DOHH2 (cell line): Measurements from ENCODE around the gene CCDC66.
"Not testable (repeated sequence)": the region's sequence is repeated elsewhere in the genome, so short reads cannot be mapped to it uniquely, and the experiment has no call there.

Experiments used
- H3F3A ChIP-seq: fragments of 200-600 bp; sonication (generic), shearing (Covaris generic); 2 replicates; pipeline ENCODE4 v1.6.0; 2016; ENCODE audit warnings: antibody characterized with exemption, mild to moderate bottlenecking; ENCODE audit not compliant: control insufficient read depth, insufficient read depth
- H3K27ac ChIP-seq: fragments of 200-600 bp; sonication (generic); 2 replicates; pipeline ENCODE4 v1.5.1; 2014; ENCODE audit warnings: low read depth, mild to moderate bottlenecking, low read length, moderate library complexity
- H3K27me3 ChIP-seq: fragments of 200-600 bp; sonication (generic); 2 replicates; pipeline ENCODE4 v1.6.1; 2014; ENCODE audit warnings: mild to moderate bottlenecking, low read length, mixed read lengths; ENCODE audit not compliant: control insufficient read depth
- H3K36me3 ChIP-seq: fragments of 200-600 bp; sonication (generic); 2 replicates; pipeline ENCODE4 v1.6.1; 2014; ENCODE audit warnings: mild to moderate bottlenecking, low read length, moderate library complexity, mixed read lengths; ENCODE audit not compliant: control insufficient read depth
- H3K4me1 ChIP-seq: fragments of 200-600 bp; sonication (generic); 2 replicates; pipeline ENCODE4 v1.6.1; 2014; ENCODE audit warnings: mild to moderate bottlenecking, low read length, mixed read lengths; ENCODE audit not compliant: control insufficient read depth
- H3K4me2 ChIP-seq: fragments of 200-600 bp; sonication (generic); 2 replicates; pipeline ENCODE4 v1.6.0; 2014; ENCODE audit warnings: mild to moderate bottlenecking, low read length, moderate library complexity
- H3K4me3 ChIP-seq: fragments of 200-600 bp; sonication (generic); 2 replicates; pipeline ENCODE4 v1.5.1; 2014; ENCODE audit warnings: mild to moderate bottlenecking, low read length, mixed read lengths
- H3K79me2 ChIP-seq: fragments of 200-600 bp; sonication (generic); 2 replicates; pipeline ENCODE4 v1.6.1; 2014; ENCODE audit warnings: mild to moderate bottlenecking, low read length, mixed read lengths; ENCODE audit not compliant: control insufficient read depth
- H3K9me2 ChIP-seq: fragments of 200-600 bp; sonication (generic); replicated peaks from 2 replicates; pipeline ENCODE4 v1.6.1; 2014; ENCODE audit warnings: mild to moderate bottlenecking, low read length, mixed read lengths; ENCODE audit not compliant: control insufficient read depth
- H3K9me3 ChIP-seq: fragments of 200-600 bp; sonication (generic); 2 replicates; pipeline ENCODE4 v1.6.1; 2014; ENCODE audit warnings: antibody characterized with exemption, low read length, mixed read lengths; ENCODE audit not compliant: control insufficient read depth, insufficient read depth
- H4K20me1 ChIP-seq: fragments of 200-600 bp; sonication (generic); 2 replicates; pipeline ENCODE4 v1.6.0; 2014; ENCODE audit warnings: low read depth, mild to moderate bottlenecking, antibody characterized with exemption, low read length, moderate library complexity; ENCODE audit not compliant: control insufficient read depth, insufficient read depth
- CTCF ChIP-seq: fragments of 200-600 bp; sonication (generic); IDR thresholded peaks from one replicate; pipeline ENCODE4 v1.5.1; 2014; ENCODE audit warnings: antibody characterized with exemption, mild to moderate bottlenecking, low read depth, low read length; ENCODE audit not compliant: poor library complexity, severe bottlenecking
- EZH2phosphoT487 ChIP-seq: fragments of 200-600 bp; sonication (generic); IDR thresholded peaks from 2 replicates; pipeline ENCODE4 v1.6.1; 2017; ENCODE audit warnings: borderline replicate concordance, mild to moderate bottlenecking, antibody characterized with exemption, low read length, moderate library complexity, mixed read lengths

The CCDC66 gene

GRCh38 chr3:56595975-56596840 lies 39.2 kb downstream of the CCDC66 start:
- Histone ChIP-seq H4K20me1 (no peaks in the 10 kb centered on the region), H3K4me1 (peaks cover under 1% of the 10 kb centered on the region; the same call in 1 of the 2 replicates), H3K36me3 (peaks cover 51% of the 10 kb centered on the region), H3K9me2 (no peaks in the 10 kb centered on the region), H3F3A (no peaks in the 10 kb centered on the region), H3K27me3 (no peaks in the 10 kb centered on the region), H3K4me3 (no peak overlapping the region), H3K9me3 (no peaks in the 10 kb centered on the region), H3K79me2 (peaks cover 18% of the 10 kb centered on the region), H3K4me2 (no peak overlapping the region), H3K27ac (no peak overlapping the region)
- TF ChIP-seq EZH2phosphoT487 (no peak), CTCF (no peak)

- not testable (repeated sequence) for H3K27me3 ChIP-seq, H3F3A ChIP-seq, H3K9me2 ChIP-seq, H4K20me1 ChIP-seq, H3K27ac ChIP-seq, H3K9me3 ChIP-seq, H3K4me2 ChIP-seq, H3K4me1 ChIP-seq, H3K4me3 ChIP-seq
- Histone ChIP-seq H3K36me3 (peaks cover 38% of the 10 kb centered on the region), H3K79me2 (peaks cover 17% of the 10 kb centered on the region)
Observed at GRCh38 chr3:56608479-56608878, 51.5 kb downstream of the CCDC66 start.

GRCh38 chr3:56610669-56611335 lies 53.8 kb downstream of the CCDC66 start:
- TF ChIP-seq EZH2phosphoT487 (no peak), CTCF (no peak)
- H3K9me2 ChIP-seq, result no peaks in the 10 kb centered on the region
- H3K36me3 ChIP-seq, result peaks cover 49% of the 10 kb centered on the region
- no peaks in the 10 kb centered on the region for H3K9me3 ChIP-seq
- H3K4me1 ChIP-seq, result no peaks in the 10 kb centered on the region
- H3K79me2 ChIP-seq, result peaks cover 17% of the 10 kb centered on the region
- no peak overlapping the region for H3K27ac ChIP-seq
- H3K4me3 ChIP-seq, result no peak overlapping the region
- H4K20me1 ChIP-seq, result no peaks in the 10 kb centered on the region
- H3K4me2 ChIP-seq, result no peak overlapping the region
- peaks cover 11% of the 10 kb centered on the region for H3F3A ChIP-seq
- H3K27me3 ChIP-seq, result no peaks in the 10 kb centered on the region

GRCh38 chr3:56611364-56611763 lies 54.4 kb downstream of the CCDC66 start:
- H3K9me2 ChIP-seq, result no peaks in the 10 kb centered on the region
- peaks cover 49% of the 10 kb centered on the region for H3K36me3 ChIP-seq
- no peaks in the 10 kb centered on the region for H4K20me1 ChIP-seq
- H3K4me3 ChIP-seq, result no peak overlapping the region
- no peak overlapping the region for H3K4me2 ChIP-seq
- peaks cover 11% of the 10 kb centered on the region for H3F3A ChIP-seq
- peaks cover 14% of the 10 kb centered on the region for H3K79me2 ChIP-seq
- no peak for TF ChIP-seq CTCF
- no peak for TF ChIP-seq EZH2phosphoT487
- no peaks in the 10 kb centered on the region for H3K27me3 ChIP-seq
- no peaks in the 10 kb centered on the region for H3K4me1 ChIP-seq
- H3K27ac ChIP-seq, result no peak overlapping the region
- H3K9me3 ChIP-seq, result no peaks in the 10 kb centered on the region
